Stimulated activated effector memory CD8-positive, alpha-beta T cell treated with anti-CD3 and anti-CD28 coated beads, Interleukin-12 subunit alpha, Interleukin-12 subunit beta, amount 100 ng/mL, for 72 hours (primary cell): ENCODE results near the gene TNFRSF11A.

Experiments used
- ATAC-seq: fragments of 150-1000 bp; cut with Tn5 transposase; 2 replicates; pipeline ENCODE4 v1.10.0; 2021
- DNase-seq, 2 donors: peaks; one replicate each; pipeline ENCODE4 v3.0.0; 2021 to 2022; ENCODE audit warnings: low spot score in 2 of 2
- H3K27ac Mint-ChIP-seq: one replicate; pipeline ENCODE4 v1.8.0; 2022; ENCODE audit warnings: mild to moderate bottlenecking, mixed read lengths
- H3K36me3 Mint-ChIP-seq: one replicate; pipeline ENCODE4 v1.8.0; 2022; ENCODE audit warnings: mild to moderate bottlenecking, mixed read lengths
- H3K4me1 Mint-ChIP-seq: one replicate; pipeline ENCODE4 v1.8.0; 2022; ENCODE audit warnings: mixed read lengths
- H3K4me3 Mint-ChIP-seq: one replicate; pipeline ENCODE4 v1.8.0; 2022; ENCODE audit warnings: mild to moderate bottlenecking, mixed read lengths
- H3K9me3 Mint-ChIP-seq: one replicate; pipeline ENCODE4 v1.8.0; 2022; ENCODE audit warnings: mixed read lengths

TNFRSF11A gene

GRCh38 chr18:62312851-62313250 is 12.3 kb upstream of the TNFRSF11A start:
- H3K4me1 Mint-ChIP-seq: no peaks in the 10 kb centered on the region
- H3K27ac Mint-ChIP-seq: no peak overlapping the region
- H3K36me3 Mint-ChIP-seq: peaks cover 10% of the 10 kb centered on the region
- DNase-seq (no peak), ATAC-seq (no peak)
- no peaks in the 10 kb centered on the region for H3K9me3 Mint-ChIP-seq
- H3K4me3 Mint-ChIP-seq: no peak overlapping the region

GRCh38 chr18:62318228-62319180 is 6.6 kb upstream of the TNFRSF11A start:
- ATAC-seq (no peak), DNase-seq (no peak)
- Mint-ChIP-seq H3K4me1 (peaks cover 3% of the 10 kb centered on the region), H3K36me3 (no peaks in the 10 kb centered on the region), H3K27ac (no peak overlapping the region), H3K4me3 (no peak overlapping the region), H3K9me3 (no peaks in the 10 kb centered on the region)

- peaks cover 6% of the 10 kb centered on the region for H3K36me3 Mint-ChIP-seq
- no peak overlapping the region for H3K4me3 Mint-ChIP-seq
- H3K4me1 Mint-ChIP-seq: peaks cover 21% of the 10 kb centered on the region
Observed at GRCh38 chr18:62321201-62321600, 3.9 kb upstream of the TNFRSF11A start.

GRCh38 chr18:62323483-62324180 is 1.5 kb upstream of the TNFRSF11A start:
- Mint-ChIP-seq H3K27ac (peak overlapping the region; percentile 79), H3K36me3 (peaks cover 6% of the 10 kb centered on the region), H3K4me1 (peaks cover 31% of the 10 kb centered on the region), H3K9me3 (no peaks in the 10 kb centered on the region), H3K4me3 (peak overlapping the region; percentile 79)
- DNase-seq (no peak), ATAC-seq (no peak)

More at GRCh38 chr18:62321201-62321600, 3.9 kb upstream of the TNFRSF11A start:
- no peak overlapping the region for H3K27ac Mint-ChIP-seq
- DNase-seq (no peak), ATAC-seq (no peak)
- no peaks in the 10 kb centered on the region for H3K9me3 Mint-ChIP-seq

- Mint-ChIP-seq H3K4me1 (peaks cover 38% of the 10 kb centered on the region), H3K9me3 (no peaks in the 10 kb centered on the region), H3K27ac (peak overlapping the region; percentile 79)
Observed at GRCh38 chr18:62324181-62324828, 805 bp upstream of the TNFRSF11A start.

GRCh38 chr18:62325806-62326645 is 916 bp downstream of the TNFRSF11A start:
- Mint-ChIP-seq H3K36me3 (peaks cover 6% of the 10 kb centered on the region), H3K4me1 (peaks cover 51% of the 10 kb centered on the region), H3K9me3 (no peaks in the 10 kb centered on the region), H3K27ac (peak overlapping the region; percentile 77), H3K4me3 (peak overlapping the region; percentile 79)
- peak; percentile 28 to 68 for DNase-seq
- peak; percentile 41 for ATAC-seq

More at GRCh38 chr18:62324181-62324828, 805 bp upstream of the TNFRSF11A start:
- no peak for DNase-seq
- Mint-ChIP-seq H3K4me3 (peak overlapping the region; percentile 79), H3K36me3 (peaks cover 6% of the 10 kb centered on the region)
- ATAC-seq: no peak

- DNase-seq: no peak
- Mint-ChIP-seq H3K27ac (no peak overlapping the region), H3K9me3 (no peaks in the 10 kb centered on the region), H3K4me3 (peak overlapping the region; percentile 79), H3K36me3 (peaks cover 6% of the 10 kb centered on the region), H3K4me1 (peaks cover 58% of the 10 kb centered on the region)
- no peak for ATAC-seq
Observed at GRCh38 chr18:62326646-62327348, 1.7 kb downstream of the TNFRSF11A start.

- Mint-ChIP-seq H3K9me3 (no peaks in the 10 kb centered on the region), H3K36me3 (peaks cover 6% of the 10 kb centered on the region), H3K27ac (no peak overlapping the region), H3K4me1 (peaks cover 60% of the 10 kb centered on the region), H3K4me3 (peak overlapping the region; percentile 0)
- DNase-seq (no peak), ATAC-seq (no peak)
Observed at GRCh38 chr18:62327977-62328376, 2.9 kb downstream of the TNFRSF11A start.

- DNase-seq: peak in 1 of 2 donors; percentile 41
- ATAC-seq: no peak
- Mint-ChIP-seq H3K4me3 (peak overlapping the region; percentile 21), H3K36me3 (peaks cover 6% of the 10 kb centered on the region), H3K27ac (no peak overlapping the region), H3K9me3 (no peaks in the 10 kb centered on the region), H3K4me1 (peaks cover 54% of the 10 kb centered on the region)
Observed at GRCh38 chr18:62328586-62329525, 3.7 kb downstream of the TNFRSF11A start.

GRCh38 chr18:62329691-62330454 is 4.8 kb downstream of the TNFRSF11A start:
- Mint-ChIP-seq H3K9me3 (no peaks in the 10 kb centered on the region), H3K4me3 (peak overlapping the region; percentile 21), H3K27ac (no peak overlapping the region), H3K36me3 (no peaks in the 10 kb centered on the region), H3K4me1 (peaks cover 44% of the 10 kb centered on the region)
- ATAC-seq (peak; percentile 86), DNase-seq (peak in 1 of 2 donors; percentile 47)

- no peak overlapping the region for H3K27ac Mint-ChIP-seq
- H3K4me1 Mint-ChIP-seq: peaks cover 44% of the 10 kb centered on the region
- H3K4me3 Mint-ChIP-seq: peak overlapping the region; percentile 21
- DNase-seq: peak in 1 of 2 donors; percentile 33
- ATAC-seq: no peak
- no peaks in the 10 kb centered on the region for H3K9me3 Mint-ChIP-seq
- no peaks in the 10 kb centered on the region for H3K36me3 Mint-ChIP-seq
Observed at GRCh38 chr18:62330650-62331049, 5.5 kb downstream of the TNFRSF11A start.

- H3K36me3 Mint-ChIP-seq: no peaks in the 10 kb centered on the region
- DNase-seq: peak in 1 of 2 donors; percentile 39
- H3K4me3 Mint-ChIP-seq: no peak overlapping the region
- peak; percentile 69 for ATAC-seq
- no peaks in the 10 kb centered on the region for H3K9me3 Mint-ChIP-seq
- peaks cover 37% of the 10 kb centered on the region for H3K4me1 Mint-ChIP-seq
- no peak overlapping the region for H3K27ac Mint-ChIP-seq
Observed at GRCh38 chr18:62331581-62332356, 6.7 kb downstream of the TNFRSF11A start.
